GM19372 (cell line): ENCODE measurements around the gene B3GALT2.
A peak's percentile ranks its signal among the peaks of the same experiment; 100 is the strongest.
"Not testable (repeated sequence)": the region's sequence is repeated elsewhere in the genome, so short reads cannot be mapped to it uniquely, and the experiment has no call there.

Source experiments
- ATAC-seq: cut with Tn5 transposase; IDR thresholded peaks from one replicate; pipeline ENCODE4 v1.9.1; 2021; ENCODE audit warnings: mild to moderate bottlenecking, low read depth, moderate library complexity; ENCODE audit not compliant: unreplicated experiment

B3GALT2 gene

GRCh38 chr1:193185901-193186731, at the start of gene B3GALT2:
Gene B3GALT2, minus strand, starts transcription at chr1:193186613. Its CDS starts 5,051 bp downstream, at chr1:193181562.
- no peak for ATAC-seq

GRCh38 chr1:193234530-193234929, 48.1 kb upstream of the B3GALT2 start:
- no peak for ATAC-seq

- ATAC-seq, result not testable (repeated sequence)
These were observed 44.7 kb upstream of the B3GALT2 start for GRCh38 chr1:193231146-193231545.

GRCh38 chr1:193229136-193229535, 42.7 kb upstream of the B3GALT2 start:
- ATAC-seq, result no peak

- ATAC-seq, result no peak
These were observed 35.7 kb upstream of the B3GALT2 start for GRCh38 chr1:193222056-193222615.

- no peak for ATAC-seq
These were observed 35.2 kb upstream of the B3GALT2 start for GRCh38 chr1:193221651-193222050.

GRCh38 chr1:193219391-193219790, 33.0 kb upstream of the B3GALT2 start:
- no peak for ATAC-seq

- ATAC-seq, result no peak
These were observed 30.5 kb upstream of the B3GALT2 start for GRCh38 chr1:193216920-193217319.

GRCh38 chr1:193213998-193214397, 27.6 kb upstream of the B3GALT2 start:
- ATAC-seq, result no peak

- no peak for ATAC-seq
These were observed 26.2 kb upstream of the B3GALT2 start for GRCh38 chr1:193212637-193213036.

GRCh38 chr1:193211539-193211938, 25.1 kb upstream of the B3GALT2 start:
- peak; percentile 67 for ATAC-seq

GRCh38 chr1:193210996-193211395, 24.6 kb upstream of the B3GALT2 start:
- ATAC-seq, result no peak

GRCh38 chr1:193201021-193201420, 14.6 kb upstream of the B3GALT2 start:
- ATAC-seq, result no peak

GRCh38 chr1:193199940-193200339, 13.5 kb upstream of the B3GALT2 start:
- no peak for ATAC-seq

GRCh38 chr1:193192586-193192985, 6.2 kb upstream of the B3GALT2 start:
- no peak for ATAC-seq

- no peak for ATAC-seq
These were observed 3.8 kb upstream of the B3GALT2 start for GRCh38 chr1:193190096-193190744.

GRCh38 chr1:193189442-193190095, 3.2 kb upstream of the B3GALT2 start:
- no peak for ATAC-seq

GRCh38 chr1:193188915-193189314, 2.5 kb upstream of the B3GALT2 start:
- not testable (repeated sequence) for ATAC-seq

- ATAC-seq, result no peak
These were observed 701 bp upstream of the B3GALT2 start for GRCh38 chr1:193187114-193187513.

- ATAC-seq, result no peak
These were observed 1.2 kb downstream of the B3GALT2 start for GRCh38 chr1:193185211-193185610.

- no peak for ATAC-seq
These were observed 1.6 kb downstream of the B3GALT2 start for GRCh38 chr1:193184776-193185175.
